OCI-LY1 (cell line): Measurements from ENCODE around the gene PRKG1.

Source experiments
- H2AFZ ChIP-seq: fragments of 200-600 bp; sonication (generic), shearing (Covaris generic); 2 replicates; pipeline ENCODE4 v1.6.0; 2014; ENCODE audit warnings: antibody characterized with exemption, mild to moderate bottlenecking, low read length
- H3F3A ChIP-seq: fragments of 200-600 bp; sonication (generic), shearing (Covaris generic); 2 replicates; pipeline ENCODE4 v1.6.0; 2014; ENCODE audit warnings: mild to moderate bottlenecking, antibody characterized with exemption, low read length, moderate library complexity; ENCODE audit not compliant: insufficient read depth
- H3K27ac ChIP-seq: fragments of 200-600 bp; sonication (generic); 2 replicates; pipeline ENCODE4 v1.5.1; 2014; ENCODE audit warnings: low read length, mixed run types, mild to moderate bottlenecking, low read depth; ENCODE audit not compliant: poor library complexity, severe bottlenecking
- H3K27me3 ChIP-seq: fragments of 200-600 bp; sonication (generic); 2 replicates; pipeline ENCODE4 v1.6.0; 2014; ENCODE audit warnings: antibody characterized with exemption, mild to moderate bottlenecking, low read length, moderate library complexity; ENCODE audit not compliant: insufficient read depth
- H3K36me3 ChIP-seq: fragments of 200-600 bp; sonication (generic); 2 replicates; pipeline ENCODE4 v1.6.1; 2014; ENCODE audit warnings: mild to moderate bottlenecking, antibody characterized with exemption, low read length, moderate library complexity, mixed read lengths; ENCODE audit not compliant: insufficient read depth
- H3K4me1 ChIP-seq: fragments of 200-600 bp; sonication (generic); 2 replicates; pipeline ENCODE4 v1.5.1; 2014; ENCODE audit warnings: mild to moderate bottlenecking, low read length, moderate library complexity; ENCODE audit not compliant: insufficient read depth, severe bottlenecking
- H3K4me2 ChIP-seq: fragments of 200-600 bp; sonication (generic), shearing (Covaris generic); 2 replicates; pipeline ENCODE4 v1.6.1; 2014; ENCODE audit warnings: low read length
- H3K4me3 ChIP-seq: fragments of 200-600 bp; sonication (generic); 2 replicates; pipeline ENCODE4 v1.5.1; 2014; ENCODE audit warnings: low read length, low read depth, mild to moderate bottlenecking, mixed read lengths; ENCODE audit not compliant: poor library complexity, severe bottlenecking
- H3K79me2 ChIP-seq: fragments of 200-600 bp; shearing (Covaris generic); 2 replicates; pipeline ENCODE4 v1.6.1; 2016; ENCODE audit warnings: mixed run types, low read length, mixed read lengths; ENCODE audit not compliant: insufficient read depth
- H3K9ac ChIP-seq: fragments of 200-600 bp; sonication (generic), shearing (Covaris generic); 2 replicates; pipeline ENCODE4 v1.6.1; 2014; ENCODE audit warnings: mild to moderate bottlenecking, low read length, mixed read lengths
- H3K9me2 ChIP-seq: fragments of 200-600 bp; sonication (generic), shearing (Covaris generic); 2 replicates; pipeline ENCODE4 v1.6.1; 2014; ENCODE audit warnings: low read depth, mild to moderate bottlenecking, low read length, mixed read lengths
- H3K9me3 ChIP-seq: fragments of 200-600 bp; shearing (Covaris generic); 2 replicates; pipeline ENCODE4 v1.6.1; 2014; ENCODE audit warnings: low read length, mixed read lengths
- H4K20me1 ChIP-seq: fragments of 200-600 bp; sonication (generic), shearing (Covaris generic); 2 replicates; pipeline ENCODE4 v1.6.0; 2016; ENCODE audit warnings: mild to moderate bottlenecking, low read length; ENCODE audit not compliant: insufficient read depth
- CTCF ChIP-seq: fragments of 200-600 bp; sonication (generic), shearing (Covaris generic); IDR thresholded peaks from 2 replicates; pipeline ENCODE4 v1.5.1; 2017; ENCODE audit warnings: mild to moderate bottlenecking, antibody characterized with exemption, low read length, moderate library complexity, mixed read lengths
- EZH2 ChIP-seq: fragments of 200-600 bp; sonication (generic), shearing (Covaris generic); IDR thresholded peaks from 2 replicates; pipeline ENCODE4 v1.8.0; 2017; ENCODE audit warnings: borderline replicate concordance, mixed run types, mild to moderate bottlenecking, antibody characterized with exemption, low read length, moderate library complexity, mixed read lengths

Gene PRKG1

GRCh38 chr10:51030480-51030879 is 43.8 kb upstream of the PRKG1 start:
- Histone ChIP-seq H3K4me3 (no peak overlapping the region), H3K4me2 (no peak overlapping the region), H3K36me3 (no peaks in the 10 kb centered on the region), H3K9ac (no peak overlapping the region), H3K4me1 (no peaks in the 10 kb centered on the region), H3K79me2 (no peaks in the 10 kb centered on the region), H2AFZ (no peak overlapping the region), H4K20me1 (no peaks in the 10 kb centered on the region), H3F3A (no peaks in the 10 kb centered on the region), H3K27ac (no peak overlapping the region), H3K9me3 (no peaks in the 10 kb centered on the region), H3K27me3 (no peaks in the 10 kb centered on the region), H3K9me2 (no peaks in the 10 kb centered on the region)
- TF ChIP-seq EZH2 (no peak), CTCF (no peak)

GRCh38 chr10:51031950-51032349 is 42.3 kb upstream of the PRKG1 start:
- no peaks in the 10 kb centered on the region for H3K4me1 ChIP-seq
- H3K4me3 ChIP-seq = no peak overlapping the region
- no peaks in the 10 kb centered on the region for H3K9me2 ChIP-seq
- no peaks in the 10 kb centered on the region for H3K9me3 ChIP-seq
- H3K27me3 ChIP-seq = no peaks in the 10 kb centered on the region
- no peak overlapping the region for H2AFZ ChIP-seq
- no peaks in the 10 kb centered on the region for H4K20me1 ChIP-seq
- no peak overlapping the region for H3K9ac ChIP-seq
- no peaks in the 10 kb centered on the region for H3F3A ChIP-seq
- TF ChIP-seq EZH2 (no peak), CTCF (no peak)
- H3K27ac ChIP-seq = no peak overlapping the region
- H3K79me2 ChIP-seq = no peaks in the 10 kb centered on the region
- no peak overlapping the region for H3K4me2 ChIP-seq
- H3K36me3 ChIP-seq = no peaks in the 10 kb centered on the region

GRCh38 chr10:51034769-51035168 is 39.5 kb upstream of the PRKG1 start:
- TF ChIP-seq CTCF = no peak
- TF ChIP-seq EZH2 = no peak
- Histone ChIP-seq H3K27me3 (no peaks in the 10 kb centered on the region), H3K4me2 (no peak overlapping the region), H4K20me1 (no peaks in the 10 kb centered on the region), H3K9me2 (no peaks in the 10 kb centered on the region), H2AFZ (no peak overlapping the region), H3F3A (no peaks in the 10 kb centered on the region), H3K4me3 (no peak overlapping the region), H3K79me2 (no peaks in the 10 kb centered on the region), H3K27ac (no peak overlapping the region), H3K9ac (no peak overlapping the region), H3K36me3 (no peaks in the 10 kb centered on the region), H3K9me3 (no peaks in the 10 kb centered on the region), H3K4me1 (no peaks in the 10 kb centered on the region)
